H9 (cell line): ENCODE measurements around the gene MRPS27. TPM values are rescaled to one million over a fixed set of nuclear protein-coding genes. Genes with fewer than 3 reads are reported as not detected.

ENCODE experiments used
- DNase-seq: peaks from one replicate; pipeline ENCODE4 v3.0.0-alpha.2; 2017
- H2AFZ ChIP-seq: one replicate; pipeline ENCODE4 v1.6.1; 2013; ENCODE audit warnings: mild to moderate bottlenecking, low read length, control low read depth, moderate library complexity
- H2AK5ac ChIP-seq: 2 replicates; pipeline ENCODE4 v1.6.1; 2013; ENCODE audit warnings: low read length, control low read depth, mixed read lengths; ENCODE audit not compliant: insufficient read length
- H2BK120ac ChIP-seq: one replicate; pipeline ENCODE4 v1.6.1; 2013; ENCODE audit warnings: low read depth, mild to moderate bottlenecking, low read length, control low read depth, inconsistent platforms; ENCODE audit not compliant: poor library complexity, severe bottlenecking
- H2BK12ac ChIP-seq: 2 replicates; pipeline ENCODE4 v1.6.1; 2013; ENCODE audit warnings: low read length, control low read depth, mixed read lengths, low read depth; ENCODE audit not compliant: insufficient read length
- H2BK15ac ChIP-seq: 2 replicates; pipeline ENCODE4 v1.6.1; 2013; ENCODE audit warnings: low read depth, low read length, control low read depth
- H2BK20ac ChIP-seq: one replicate; pipeline ENCODE4 v1.6.1; 2013; ENCODE audit warnings: low read depth, mild to moderate bottlenecking, low read length, control low read depth, inconsistent platforms; ENCODE audit not compliant: poor library complexity, severe bottlenecking
- H2BK5ac ChIP-seq: 2 replicates; pipeline ENCODE4 v1.6.1; 2013; ENCODE audit warnings: low read length, control low read depth, mixed read lengths; ENCODE audit not compliant: insufficient read length
- H3K14ac ChIP-seq: 2 replicates; pipeline ENCODE4 v1.6.1; 2013; ENCODE audit warnings: low read length, control low read depth; ENCODE audit not compliant: insufficient read depth
- H3K18ac ChIP-seq: 2 replicates; pipeline ENCODE4 v1.6.1; 2013; ENCODE audit warnings: low read depth, mild to moderate bottlenecking, mixed read lengths, low read length, control low read depth; ENCODE audit not compliant: insufficient read length
- H3K23ac ChIP-seq: 2 replicates; pipeline ENCODE4 v1.6.1; 2013; ENCODE audit warnings: low read length, control low read depth, mixed read lengths, low read depth; ENCODE audit not compliant: insufficient read length
- H3K23me2 ChIP-seq: 2 replicates; pipeline ENCODE4 v1.6.1; 2013; ENCODE audit warnings: low read depth, mild to moderate bottlenecking, mixed read lengths, low read length, control low read depth; ENCODE audit not compliant: insufficient read length, poor library complexity, severe bottlenecking
- H3K27ac ChIP-seq: 2 replicates; pipeline ENCODE4 v1.5.1; 2013; ENCODE audit warnings: low read length, control low read depth, mixed read lengths, low read depth; ENCODE audit not compliant: insufficient read length
- H3K27me3 ChIP-seq: 2 replicates; pipeline ENCODE4 v1.6.1; 2013; ENCODE audit warnings: low read length, control low read depth, inconsistent platforms; ENCODE audit not compliant: insufficient read depth
- H3K4ac ChIP-seq: 2 replicates; pipeline ENCODE4 v1.6.1; 2013; ENCODE audit warnings: low read depth, mild to moderate bottlenecking, control low read depth, inconsistent platforms, low read length, moderate library complexity
- H3K4me1 ChIP-seq: 2 replicates; pipeline ENCODE4 v1.6.1; 2013; ENCODE audit warnings: low read length, control low read depth, inconsistent platforms; ENCODE audit not compliant: insufficient read depth
- H3K4me2 ChIP-seq: 2 replicates; pipeline ENCODE4 v1.6.1; 2013; ENCODE audit warnings: low read length, control low read depth, mixed read lengths; ENCODE audit not compliant: insufficient read length, insufficient read depth
- H3K56ac ChIP-seq: 2 replicates; pipeline ENCODE4 v1.6.1; 2013; ENCODE audit warnings: low read depth, mild to moderate bottlenecking, mixed read lengths, low read length, control low read depth; ENCODE audit not compliant: insufficient read length
- H3K79me1 ChIP-seq: 2 replicates; pipeline ENCODE4 v1.6.1; 2013; ENCODE audit warnings: low read depth, mild to moderate bottlenecking, moderate library complexity, low read length, control low read depth, inconsistent platforms; ENCODE audit not compliant: insufficient read depth, poor library complexity, severe bottlenecking
- H3K79me2 ChIP-seq: 2 replicates; pipeline ENCODE4 v1.6.1; 2013; ENCODE audit warnings: low read length, control low read depth, inconsistent platforms; ENCODE audit not compliant: insufficient read depth
- H3K9ac ChIP-seq: 2 replicates; pipeline ENCODE4 v1.6.1; 2013; ENCODE audit warnings: low read length, control low read depth, mixed read lengths; ENCODE audit not compliant: insufficient read length; ENCODE audit errors: extremely low read depth
- H3K9me3 ChIP-seq: one replicate; pipeline ENCODE4 v1.6.1; 2013; ENCODE audit warnings: low read depth, low read length, inconsistent platforms; ENCODE audit not compliant: control insufficient read depth
- H3T11ph ChIP-seq: one replicate; pipeline ENCODE4 v1.6.1; 2013; ENCODE audit warnings: mild to moderate bottlenecking, low read length, control low read depth, inconsistent platforms
- H4K20me1 ChIP-seq: one replicate; pipeline ENCODE4 v1.6.1; 2013; ENCODE audit not compliant: control insufficient read depth, insufficient read length, insufficient read depth
- H4K5ac ChIP-seq: 2 replicates; pipeline ENCODE4 v1.6.1; 2013; ENCODE audit warnings: low read depth, mild to moderate bottlenecking, mixed read lengths, low read length, control low read depth; ENCODE audit not compliant: insufficient read length
- H4K8ac ChIP-seq: replicated peaks from 2 replicates; pipeline ENCODE4 v1.6.1; 2013; ENCODE audit warnings: low read length, control low read depth, mixed read lengths, low read depth; ENCODE audit not compliant: insufficient read length
- H4K91ac ChIP-seq: 2 replicates; pipeline ENCODE4 v1.6.1; 2013; ENCODE audit warnings: low read depth, mild to moderate bottlenecking, moderate library complexity, mixed read lengths, low read length, control low read depth; ENCODE audit not compliant: insufficient read length
- H3K27ac Mint-ChIP-seq, 3 experiments: 2 replicates in 2 of 3; 3 replicates in 1 of 3; pipeline ENCODE4 v1.8.0; 2020 to 2021; ENCODE audit warnings: mixed read lengths in 3 of 3, mild to moderate bottlenecking in 1 of 3, moderate library complexity in 1 of 3
- H3K27me3 Mint-ChIP-seq: 2 replicates; pipeline ENCODE4 v1.8.0; 2021; ENCODE audit warnings: low read depth, mild to moderate bottlenecking, moderate library complexity, mixed read lengths
- H3K36me3 Mint-ChIP-seq, 3 experiments: 2 replicates in 2 of 3; 3 replicates in 1 of 3; pipeline ENCODE4 v1.8.0; 2020 to 2021; ENCODE audit warnings: low read depth in 3 of 3, mixed read lengths in 3 of 3; ENCODE audit not compliant: insufficient read depth in 1 of 3
- H3K4me1 Mint-ChIP-seq, 2 experiments: 2 replicates each; pipeline ENCODE4 v1.8.0; 2020; ENCODE audit warnings: mixed read lengths in 2 of 2
- H3K4me3 Mint-ChIP-seq, 2 experiments: 2 replicates in 1 of 2; 3 replicates in 1 of 2; pipeline ENCODE4 v1.8.0; 2020 to 2021; ENCODE audit warnings: mild to moderate bottlenecking in 2 of 2, mixed read lengths in 2 of 2, moderate library complexity in 1 of 2
- H3K9me3 Mint-ChIP-seq, 2 experiments: 2 replicates in 1 of 2; 3 replicates in 1 of 2; pipeline ENCODE4 v1.8.0; 2020; ENCODE audit warnings: mild to moderate bottlenecking in 2 of 2, mixed read lengths in 2 of 2, moderate library complexity in 1 of 2
- CTCF ChIP-seq: fragments of 200-600 bp; sonication (generic); conservative IDR thresholded peaks from 3 replicates; pipeline ENCODE4 v1.8.0; 2021; ENCODE audit warnings: antibody characterized with exemption, mild to moderate bottlenecking
- WGBS: extraction: QIAGEN DNeasy Blood & Tissue Kit; methylation state at CpG from one replicate; pipeline ENCODE4 v1.1.7; 2013; ENCODE audit warnings: missing lambda C conversion rate, low lambda C conversion rate, mixed read lengths; ENCODE audit not compliant: insufficient read length; ENCODE audit errors: extremely low coverage; 5-methylcytosine and 5-hydroxymethylcytosine counted together
- total RNA-seq: library from RNA; stranded (reverse); gene quantifications from 2 replicates; pipeline ENCODE4 v1.2.1, GENCODE V29; 2021

Gene MRPS27
- total RNA-seq, 1 experiment from 2014 or later = 83.3 TPM

GRCh38 chr5:72326306-72326649 lies 6.2 kb upstream of the MRPS27 start:
- Histone ChIP-seq H3K18ac (no peak overlapping the region), H4K20me1 (no peaks in the 10 kb centered on the region), H3K4me2 (no peak overlapping the region), H4K91ac (no peak overlapping the region), H3K27ac (no peak overlapping the region), H2BK120ac (no peak overlapping the region), H3K4me1 (no peaks in the 10 kb centered on the region), H4K5ac (no peak overlapping the region), H3K9ac (no peak overlapping the region), H3K56ac (no peak overlapping the region), H3K4ac (no peak overlapping the region), H3T11ph (no peak overlapping the region), H3K9me3 (no peaks in the 10 kb centered on the region), H2BK5ac (no peak overlapping the region), H3K23ac (no peak overlapping the region), H4K8ac (no peak overlapping the region), H2AK5ac (no peak overlapping the region), H3K23me2 (no peaks in the 10 kb centered on the region), H2AFZ (no peak overlapping the region), H3K79me1 (no peaks in the 10 kb centered on the region), H3K27me3 (no peaks in the 10 kb centered on the region), H3K14ac (no peak overlapping the region), H2BK20ac (no peak overlapping the region), H2BK12ac (no peak overlapping the region), H2BK15ac (no peak overlapping the region), H3K79me2 (no peaks in the 10 kb centered on the region)
- Mint-ChIP-seq H3K9me3 (no peaks in the 10 kb centered on the region), H3K27me3 (no peaks in the 10 kb centered on the region), H3K36me3 (peaks cover 16 to 62% (median 58%) of the 10 kb centered on the region in 3 experiments), H3K4me3 (no peak overlapping the region), H3K4me1 (peaks cover 15 to 19% of the 10 kb centered on the region in 2 experiments), H3K27ac (no peak overlapping the region)
- DNase-seq = no peak
- no peak for TF ChIP-seq CTCF
- WGBS = no CpG with 5 or more reads among the region's 2 CpGs
